Hematopoietic multipotent progenitor cell treated with erythropoietin and hydrocortisone succinate and interleukin-3 and kit ligand, for 4 days (in vitro differentiated cells): ENCODE measurements around the gene ZNF407.
A peak's percentile ranks its signal among the peaks of the same experiment; 100 is the strongest.

Experiments used
- DNase-seq: peaks from one replicate; pipeline ENCODE4 v3.0.0-alpha.2; 2015

Gene ZNF407

DNA sequence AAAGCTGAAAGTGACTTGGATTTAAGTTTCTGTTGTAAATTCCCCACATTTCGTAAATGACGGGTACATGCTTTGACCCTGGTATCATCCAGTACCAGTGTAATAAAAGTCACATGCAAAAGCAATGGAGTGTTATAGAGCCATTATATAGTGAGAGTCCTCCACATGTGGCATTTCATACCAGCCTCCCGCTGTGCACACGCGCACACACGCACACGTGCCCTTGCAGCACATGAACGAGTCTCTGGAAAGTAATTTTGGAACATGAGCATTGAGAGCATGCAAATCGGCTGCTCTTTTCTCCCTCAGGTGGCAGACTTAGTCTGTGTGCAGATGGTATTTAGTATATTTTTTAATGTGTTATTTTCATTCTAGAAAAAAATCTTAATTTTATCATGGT lies 198.1 kb downstream of the ZNF407 start:
- DNase-seq: no peak

- no peak for DNase-seq
Measured at GRCh38 chr18:74796211-74796610, 198.5 kb downstream of the ZNF407 start.

DNA sequence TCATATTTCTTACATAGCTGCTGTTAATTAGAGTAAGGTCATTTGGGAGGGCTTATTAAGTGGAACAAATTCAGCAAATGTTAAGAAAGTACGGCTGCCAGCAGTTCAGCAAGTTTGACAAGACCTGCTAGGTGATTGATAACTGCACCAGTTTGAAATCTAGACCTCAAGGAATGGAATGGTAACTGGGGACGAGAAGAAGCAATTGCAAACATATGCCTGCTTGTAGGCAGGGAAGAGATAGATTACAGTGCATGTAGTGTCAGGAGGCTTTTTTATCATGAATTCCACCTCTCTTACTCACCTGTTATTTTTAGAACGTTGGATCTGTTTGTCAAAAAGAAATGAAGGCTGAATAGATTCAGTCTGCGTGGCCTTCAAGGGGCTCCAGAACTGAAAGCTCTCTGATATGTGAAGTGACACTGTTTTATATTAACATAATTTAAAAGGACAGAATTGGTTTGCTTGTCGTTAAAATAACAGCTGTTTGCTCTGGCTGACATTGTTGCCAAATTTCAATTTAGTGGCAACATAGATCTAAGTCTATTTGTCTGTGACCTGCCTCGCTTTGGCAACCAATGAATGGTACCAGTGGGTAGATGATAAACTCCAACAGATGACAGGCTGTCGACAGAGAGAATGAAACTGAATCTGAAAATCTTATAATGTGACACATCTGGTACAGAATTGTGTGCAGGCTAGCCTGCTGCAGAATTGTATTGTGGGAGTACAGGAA lies 199.3 kb downstream of the ZNF407 start:
- no peak for DNase-seq

DNA sequence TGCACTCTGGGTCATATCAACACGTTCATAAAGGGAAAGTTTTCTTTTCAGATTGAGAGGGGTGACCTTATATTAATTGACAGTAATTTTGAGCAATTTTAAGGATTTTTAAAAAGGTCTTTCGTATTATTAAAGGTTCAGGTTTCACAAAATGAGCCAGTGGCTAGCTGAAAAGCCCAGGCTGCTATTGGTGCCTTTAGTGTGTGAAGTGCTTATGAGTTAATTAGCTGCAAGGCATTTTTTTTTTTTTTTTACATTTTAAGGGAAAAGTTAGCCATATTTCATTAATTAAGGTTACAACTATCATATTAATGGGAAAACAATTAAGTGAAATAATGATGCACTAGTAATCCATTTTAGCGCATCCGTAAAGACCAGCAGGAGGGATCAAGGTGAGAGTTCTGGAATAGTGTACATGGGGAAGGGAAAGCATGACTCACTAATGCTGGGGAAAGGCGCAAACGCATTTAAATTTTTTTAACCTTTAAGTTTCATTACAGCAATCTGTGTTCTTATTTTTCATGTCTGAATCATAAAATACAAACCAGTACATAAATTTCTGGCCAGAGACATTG lies 200.0 kb downstream of the ZNF407 start:
- DNase-seq: no peak

GRCh38 chr18:74799542-74799941 lies 201.9 kb downstream of the ZNF407 start:
- no peak for DNase-seq

- no peak for DNase-seq
Measured at GRCh38 chr18:74800098-74800497, 202.4 kb downstream of the ZNF407 start.

- peak; percentile 19 for DNase-seq
Measured at GRCh38 chr18:74803117-74803516, 205.4 kb downstream of the ZNF407 start.

DNA sequence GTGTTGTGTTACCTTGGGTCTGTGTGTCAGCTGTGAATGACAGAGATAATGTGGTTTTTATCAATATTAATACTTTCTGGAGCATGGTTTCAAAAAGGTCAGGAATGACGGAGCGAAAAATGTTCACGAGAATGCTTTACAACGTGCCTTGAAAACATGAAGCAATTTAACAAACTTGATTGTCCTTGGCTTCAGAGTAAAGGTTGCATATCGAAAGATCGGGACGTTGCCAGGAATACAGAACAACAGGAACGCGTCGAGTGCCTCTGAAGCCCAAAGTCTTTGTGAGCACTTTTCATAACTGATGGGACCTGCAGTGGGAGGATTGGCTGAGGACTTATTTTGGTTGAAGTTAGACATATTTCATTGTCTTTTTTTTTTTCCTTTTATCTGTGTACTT lies 206.1 kb downstream of the ZNF407 start:
- DNase-seq: no peak

- DNase-seq: no peak
Measured at GRCh38 chr18:74804677-74805076, 207.0 kb downstream of the ZNF407 start.

- DNase-seq: no peak
Measured at GRCh38 chr18:74806073-74806472, 208.4 kb downstream of the ZNF407 start.

GRCh38 chr18:74806700-74807416 lies 209.2 kb downstream of the ZNF407 start:
- DNase-seq: no peak

GRCh38 chr18:74817576-74817975 lies 219.9 kb downstream of the ZNF407 start:
- no peak for DNase-seq

- DNase-seq: no peak
Measured at GRCh38 chr18:74818516-74819175, 221.0 kb downstream of the ZNF407 start.

GRCh38 chr18:74819433-74820059 lies 221.9 kb downstream of the ZNF407 start:
- DNase-seq: peak; percentile 50

GRCh38 chr18:74820160-74820780 lies 222.6 kb downstream of the ZNF407 start:
- DNase-seq: no peak

DNA sequence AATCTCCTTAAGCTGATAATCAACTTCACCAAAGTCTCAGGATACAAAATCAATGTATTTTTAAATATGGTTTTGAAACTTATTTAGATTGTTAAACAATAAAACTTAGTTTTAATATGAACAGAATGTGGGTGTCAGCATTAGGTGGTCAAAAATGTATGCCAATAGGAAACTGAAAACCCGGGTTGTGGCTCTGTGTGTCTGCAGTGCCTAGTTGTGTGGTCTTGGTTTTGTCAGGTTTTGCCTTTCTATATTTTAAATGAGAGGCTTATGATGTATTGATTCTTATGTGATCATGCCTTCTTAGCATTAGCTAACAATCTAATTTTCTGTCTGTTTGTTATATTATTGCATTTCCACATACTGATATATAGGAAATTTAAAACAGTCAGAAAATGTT lies 227.8 kb downstream of the ZNF407 start:
- DNase-seq: no peak

DNA sequence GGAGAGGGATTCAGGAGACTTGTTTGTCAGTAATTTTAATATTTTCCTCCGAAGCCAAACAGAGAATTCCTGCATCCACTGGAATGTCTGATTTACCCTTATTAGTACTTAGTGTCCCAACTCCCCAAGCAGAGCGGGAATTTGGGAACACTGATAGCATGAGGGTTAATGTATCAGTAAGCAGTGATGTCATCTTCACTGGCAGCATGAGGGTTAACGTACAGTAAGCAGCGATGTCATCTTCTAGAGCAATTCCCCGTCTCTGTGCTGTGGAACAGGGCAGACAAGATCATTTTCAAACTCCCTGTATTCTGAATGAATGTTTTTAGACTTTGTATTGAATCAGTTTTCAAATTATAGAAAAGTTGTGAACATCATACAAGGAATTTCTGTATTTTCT lies 228.9 kb downstream of the ZNF407 start:
- DNase-seq: no peak

GRCh38 chr18:74828200-74828599 lies 230.5 kb downstream of the ZNF407 start:
- DNase-seq: no peak

DNA sequence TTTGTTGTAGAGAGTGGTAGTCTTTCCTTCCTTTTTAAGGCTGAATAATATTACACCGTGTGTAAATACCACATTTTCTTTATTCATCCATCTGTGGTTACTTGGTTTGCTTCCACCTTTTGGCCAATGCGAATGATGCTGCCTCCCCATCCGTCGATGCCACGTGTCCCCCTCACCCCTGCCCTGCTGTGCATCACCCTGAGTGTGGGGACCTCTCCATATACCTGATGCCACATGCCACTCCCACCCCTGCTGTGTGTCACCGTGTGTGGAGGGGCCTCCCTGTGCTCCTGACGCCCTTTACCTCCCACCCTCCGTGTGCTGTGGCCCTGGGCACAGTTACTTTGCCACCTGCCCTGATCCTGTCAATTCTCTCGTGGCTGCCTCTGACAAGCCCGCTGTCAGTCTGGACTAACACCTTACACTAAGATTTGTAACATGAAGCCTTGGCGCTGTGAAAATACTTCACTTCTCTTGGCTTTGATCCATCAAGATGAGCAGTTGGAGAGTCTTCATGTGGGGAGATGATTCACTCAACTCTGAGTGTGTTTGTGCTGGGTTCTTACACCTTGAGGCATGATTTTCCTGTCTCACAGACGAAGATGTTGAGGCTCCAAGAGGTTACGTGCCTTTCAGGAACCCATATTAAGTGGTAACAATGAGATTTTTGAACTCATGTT lies 234.0 kb downstream of the ZNF407 start:
- no peak for DNase-seq

DNA sequence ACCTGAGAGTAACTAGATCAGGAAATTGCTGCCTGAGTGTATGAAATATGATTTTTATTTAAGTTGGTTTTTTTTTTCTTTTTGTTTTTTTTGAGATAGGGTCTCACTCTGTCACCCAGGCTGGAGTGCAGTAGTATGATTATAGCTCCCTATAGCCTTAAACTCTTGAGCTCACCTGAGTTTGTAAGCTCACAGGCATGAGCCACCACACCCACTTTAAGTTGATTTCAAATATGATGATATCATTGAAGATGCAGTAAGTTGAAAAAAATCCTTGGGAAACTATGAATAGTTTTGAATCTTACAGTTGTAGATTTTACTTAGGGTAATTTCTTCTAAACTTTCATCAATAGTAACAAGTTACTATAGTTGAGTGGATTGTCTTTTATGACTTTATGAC lies 234.7 kb downstream of the ZNF407 start:
- DNase-seq: no peak

- peak; percentile 24 for DNase-seq
Measured at GRCh38 chr18:74832999-74833398, 235.3 kb downstream of the ZNF407 start.
